GM19467 (cell line): ENCODE measurements around the gene RYR2.

Source experiments
- ATAC-seq: cut with Tn5 transposase; IDR thresholded peaks from one replicate; pipeline ENCODE4 v1.9.1; 2021; ENCODE audit warnings: mild to moderate bottlenecking, moderate library complexity; ENCODE audit not compliant: unreplicated experiment

The RYR2 gene

DNA sequence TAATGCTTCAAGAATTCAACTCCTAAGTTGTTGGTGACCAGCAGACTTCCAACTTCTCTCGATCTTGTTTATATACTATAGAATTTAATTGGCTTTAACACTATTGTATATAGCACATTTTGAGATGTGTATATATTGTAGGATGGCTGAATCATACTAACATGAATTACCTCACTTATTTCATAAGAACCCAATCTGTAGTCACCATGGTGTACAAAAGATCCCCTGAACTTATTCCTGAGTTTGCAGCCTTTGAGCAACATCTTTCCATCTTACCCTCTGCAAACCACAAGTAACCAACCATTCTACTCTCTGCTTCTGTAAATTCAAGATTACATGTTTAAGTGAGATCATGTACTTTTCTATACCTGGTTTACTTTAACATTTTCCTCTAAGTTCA is 836.4 kb downstream of the RYR2 start:
- ATAC-seq: no peak

DNA sequence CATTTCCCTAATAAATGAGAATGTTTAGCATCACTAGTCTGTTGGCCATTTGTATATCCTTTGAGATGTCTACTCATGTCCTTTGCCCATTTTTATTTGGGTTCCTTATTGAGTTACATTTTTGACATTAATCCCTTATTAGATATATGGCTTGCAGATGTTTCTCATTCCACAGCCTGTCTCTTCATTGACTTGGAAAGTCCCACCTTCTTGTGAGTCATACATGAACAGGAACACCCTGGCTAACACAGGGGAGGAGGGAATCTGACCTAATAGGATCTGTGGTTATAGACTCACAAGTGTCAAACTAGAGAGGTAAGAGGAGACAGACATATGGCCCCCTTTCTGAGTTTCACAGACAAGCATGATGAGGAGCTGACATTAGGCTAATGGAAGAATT is 837.2 kb downstream of the RYR2 start:
- ATAC-seq: no peak
